Omental fat pad (tissue), 4 donors: ENCODE data around the gene RHD. TPM values are rescaled to one million over a fixed set of nuclear protein-coding genes. Genes with fewer than 3 reads are reported as not detected.
"Not testable (repeated sequence)": the region's sequence is repeated elsewhere in the genome, so short reads cannot be mapped to it uniquely, and the experiment has no call there.

Experiments
- ATAC-seq: fragments of 150-250 bp; one replicate; pipeline ENCODE4 v1.9.1; 2016; ENCODE audit warnings: mild to moderate bottlenecking, moderate library complexity; ENCODE audit not compliant: low FRiP score
- DNase-seq: peaks from one replicate; pipeline ENCODE4 v3.0.0-alpha.2; 2019; ENCODE audit warnings: low spot score
- total RNA-seq, 4 donors: library from RNA; depleted of rRNA; stranded (reverse); fragments of >200 nt; gene quantifications; one replicate each; pipeline ENCODE4 v1.1.0, GENCODE V29; 2016
- TF ChIP-seq, protein P1 (sequence below), 3 donors: fragments of 450-650 bp; IDR thresholded peaks; one replicate each; pipeline ENCODE4 v1.5.1; 2016 to 2017; ENCODE audit warnings: antibody characterized with exemption in 3 of 3, mild to moderate bottlenecking in 3 of 3, moderate library complexity in 2 of 3

RHD gene
- not detected for total RNA-seq

DNA sequence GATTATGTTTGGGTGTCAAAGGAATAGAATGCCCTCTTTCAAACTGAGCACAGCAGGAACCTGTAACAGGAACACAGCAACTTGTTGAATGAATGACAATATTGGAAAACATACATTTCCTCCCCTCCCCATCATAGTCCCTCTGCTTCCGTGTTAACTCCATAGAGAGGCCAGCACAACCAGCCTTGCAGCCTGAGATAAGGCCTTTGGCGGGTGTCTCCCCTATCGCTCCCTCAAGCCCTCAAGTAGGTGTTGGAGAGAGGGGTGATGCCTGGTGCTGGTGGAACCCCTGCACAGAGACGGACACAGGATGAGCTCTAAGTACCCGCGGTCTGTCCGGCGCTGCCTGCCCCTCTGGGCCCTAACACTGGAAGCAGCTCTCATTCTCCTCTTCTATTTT lies at the start of gene RHD:
Gene RHD (plus strand): TSS at position 272 of the 400 bp plus-strand sequence. CDS start 39 bp downstream, at position 311.
- not testable (repeated sequence) for ATAC-seq, DNase-seq

DNA sequence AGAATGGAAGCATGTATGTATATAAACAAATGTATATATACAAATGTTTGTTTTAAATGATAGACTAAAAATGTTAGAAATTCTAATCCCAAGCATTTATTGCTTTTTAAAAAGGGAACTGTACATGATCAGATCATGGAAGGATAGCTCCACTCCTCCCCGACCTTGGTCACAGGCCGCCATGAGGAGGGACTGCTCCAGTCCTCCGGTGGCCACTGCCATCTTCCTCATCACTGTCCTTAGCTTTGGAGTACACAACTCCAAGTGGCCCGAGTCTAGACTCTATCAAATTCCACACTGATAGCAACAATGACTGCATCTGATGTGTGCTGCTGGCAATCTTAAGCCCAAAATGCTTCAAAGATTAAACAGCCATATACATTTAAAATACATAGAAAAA lies 49.7 kb upstream of the RHD start:
- ATAC-seq (no peak), DNase-seq (no peak)
- TF ChIP-seq, protein P1, sequence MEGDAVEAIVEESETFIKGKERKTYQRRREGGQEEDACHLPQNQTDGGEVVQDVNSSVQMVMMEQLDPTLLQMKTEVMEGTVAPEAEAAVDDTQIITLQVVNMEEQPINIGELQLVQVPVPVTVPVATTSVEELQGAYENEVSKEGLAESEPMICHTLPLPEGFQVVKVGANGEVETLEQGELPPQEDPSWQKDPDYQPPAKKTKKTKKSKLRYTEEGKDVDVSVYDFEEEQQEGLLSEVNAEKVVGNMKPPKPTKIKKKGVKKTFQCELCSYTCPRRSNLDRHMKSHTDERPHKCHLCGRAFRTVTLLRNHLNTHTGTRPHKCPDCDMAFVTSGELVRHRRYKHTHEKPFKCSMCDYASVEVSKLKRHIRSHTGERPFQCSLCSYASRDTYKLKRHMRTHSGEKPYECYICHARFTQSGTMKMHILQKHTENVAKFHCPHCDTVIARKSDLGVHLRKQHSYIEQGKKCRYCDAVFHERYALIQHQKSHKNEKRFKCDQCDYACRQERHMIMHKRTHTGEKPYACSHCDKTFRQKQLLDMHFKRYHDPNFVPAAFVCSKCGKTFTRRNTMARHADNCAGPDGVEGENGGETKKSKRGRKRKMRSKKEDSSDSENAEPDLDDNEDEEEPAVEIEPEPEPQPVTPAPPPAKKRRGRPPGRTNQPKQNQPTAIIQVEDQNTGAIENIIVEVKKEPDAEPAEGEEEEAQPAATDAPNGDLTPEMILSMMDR (IDR thresholded peaks at IDR 0.05) = no peak

DNA sequence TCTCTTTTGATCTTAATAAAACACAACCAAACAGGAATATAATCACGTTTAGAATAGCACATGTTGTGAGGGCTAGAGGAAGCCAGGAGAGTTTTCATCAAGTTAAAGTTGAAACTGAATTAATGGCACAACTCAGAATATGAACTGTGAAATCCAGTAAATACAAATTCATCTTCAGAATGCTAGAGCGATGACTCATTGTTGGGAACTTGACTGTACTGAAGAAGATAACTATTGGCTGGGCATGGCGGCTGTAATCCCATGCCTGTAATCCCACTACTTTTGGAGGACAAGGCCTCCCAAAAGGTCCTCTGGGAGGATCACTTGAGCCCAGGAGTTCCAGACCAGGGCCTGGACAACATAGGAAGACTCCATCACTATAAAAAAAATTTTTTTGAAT lies 48.8 kb upstream of the RHD start:
- TF ChIP-seq, protein P1 (IDR thresholded peaks at IDR 0.05) = no peak
- ATAC-seq (no peak), DNase-seq (no peak)

DNA sequence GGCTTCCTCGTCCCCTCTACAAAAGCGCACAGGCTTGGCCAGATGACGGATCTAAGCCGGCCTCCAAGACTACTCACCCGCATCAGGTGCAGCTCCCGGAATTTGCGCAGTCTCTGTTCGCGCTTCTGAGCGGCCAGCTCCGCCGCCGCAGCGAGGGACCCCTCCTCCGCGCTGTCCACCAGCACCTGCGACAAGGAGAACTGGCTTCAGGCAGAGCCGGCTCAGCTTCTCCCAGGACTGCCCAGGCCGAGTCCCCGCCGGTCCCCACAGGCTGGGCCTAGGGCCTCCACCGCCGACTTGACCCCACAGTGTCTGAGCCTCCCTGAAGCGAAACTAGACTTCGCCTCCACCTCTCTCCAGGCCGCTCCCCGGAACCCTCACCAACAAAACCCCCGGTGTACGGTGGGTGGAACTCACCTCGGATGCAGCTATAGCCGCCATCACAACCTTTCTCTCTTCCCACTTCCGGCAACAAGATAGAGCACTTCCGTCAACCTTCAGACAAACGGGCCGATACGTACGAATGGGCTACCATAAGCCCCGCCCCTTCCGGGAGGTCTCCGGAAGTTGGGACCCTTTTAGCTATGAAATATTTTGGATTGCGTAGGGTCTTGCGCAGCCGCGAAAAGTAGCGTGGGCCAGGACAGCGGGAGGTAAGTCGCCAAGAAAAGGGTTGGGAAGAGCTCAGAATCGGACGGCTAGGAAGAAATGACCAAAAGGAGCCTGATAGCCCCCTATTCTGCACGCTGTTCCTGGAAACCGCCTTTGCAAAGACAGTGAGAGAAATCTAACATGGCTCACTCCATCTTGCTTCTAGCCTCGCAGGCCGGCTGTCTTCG lies 40.1 kb upstream of the RHD start, which contains the start of gene SYF2:
Gene SYF2 (minus strand): TSS at position 476 of the 839 bp plus-strand sequence. CDS start 35 bp downstream, at position 441.
- TF ChIP-seq, protein P1 (IDR thresholded peaks at IDR 0.05) = no peak
- DNase-seq (peak; percentile 89), ATAC-seq (peak; percentile 90)

DNA sequence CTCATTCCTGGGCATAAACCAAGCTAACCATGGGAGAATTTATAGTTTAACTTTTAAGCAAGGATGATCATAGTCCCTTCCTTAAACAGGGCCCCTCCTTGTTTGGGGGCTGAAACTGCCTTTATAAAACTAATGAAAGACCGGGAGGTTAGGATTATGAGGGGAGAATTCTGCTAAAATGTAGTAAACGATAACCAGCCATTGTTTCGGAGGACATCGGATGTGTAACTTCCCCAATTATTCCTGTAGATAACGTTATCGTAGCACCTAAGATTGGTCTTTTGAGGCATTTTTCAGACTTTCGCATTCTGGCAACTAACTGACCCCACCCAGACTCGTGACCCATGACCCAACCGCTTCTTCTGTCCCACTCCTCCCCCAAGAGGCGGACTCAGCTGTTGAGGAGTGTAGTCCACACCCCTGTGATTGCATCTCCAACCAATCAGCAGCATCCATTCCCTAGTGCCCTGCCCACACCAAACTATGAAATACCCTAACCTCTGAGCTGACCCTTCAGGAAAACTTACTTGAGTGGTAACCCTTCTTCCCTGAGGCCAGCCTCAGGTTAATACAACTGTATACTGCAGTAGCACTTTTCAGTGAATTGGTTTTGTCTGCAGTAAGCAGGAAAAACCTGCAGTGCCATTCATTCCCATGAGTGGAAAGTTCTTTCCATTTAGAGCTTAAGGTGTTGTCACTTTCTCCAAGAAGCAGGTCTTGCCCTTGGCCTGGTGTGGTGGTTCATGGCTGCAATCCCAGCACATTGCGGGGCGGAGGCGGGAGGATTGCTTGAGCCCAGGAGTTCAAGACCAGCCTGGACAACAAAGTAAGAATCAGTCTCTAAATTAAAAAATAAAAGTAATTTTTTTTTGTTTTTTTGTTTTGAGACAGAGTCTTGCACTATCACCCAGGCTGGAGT lies 39.2 kb upstream of the RHD start:
- ATAC-seq = peak; percentile 92
- TF ChIP-seq, protein P1 (IDR thresholded peaks at IDR 0.05) = no peak
- DNase-seq = peak; percentile 81

DNA sequence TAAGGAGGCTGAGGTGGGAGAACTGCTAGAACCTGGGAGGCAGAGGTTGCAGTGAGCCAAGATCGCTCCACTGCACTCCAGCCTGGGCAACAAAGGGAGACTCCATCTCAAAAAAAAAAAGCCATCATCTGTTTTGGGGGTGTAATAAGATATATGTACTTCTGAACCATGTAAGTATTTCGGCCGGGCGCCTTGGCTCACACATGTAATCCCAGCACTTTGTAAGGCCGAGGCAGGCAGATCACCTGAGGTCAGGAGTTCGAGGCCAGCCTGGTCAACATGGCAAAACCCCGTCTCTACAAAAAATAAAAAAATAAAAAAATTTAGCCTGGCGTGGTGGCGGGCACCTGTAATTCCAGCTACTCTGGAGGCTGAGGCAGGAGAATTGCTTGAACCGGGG lies 36.9 kb upstream of the RHD start:
- not testable (repeated sequence) for DNase-seq, ATAC-seq

DNA sequence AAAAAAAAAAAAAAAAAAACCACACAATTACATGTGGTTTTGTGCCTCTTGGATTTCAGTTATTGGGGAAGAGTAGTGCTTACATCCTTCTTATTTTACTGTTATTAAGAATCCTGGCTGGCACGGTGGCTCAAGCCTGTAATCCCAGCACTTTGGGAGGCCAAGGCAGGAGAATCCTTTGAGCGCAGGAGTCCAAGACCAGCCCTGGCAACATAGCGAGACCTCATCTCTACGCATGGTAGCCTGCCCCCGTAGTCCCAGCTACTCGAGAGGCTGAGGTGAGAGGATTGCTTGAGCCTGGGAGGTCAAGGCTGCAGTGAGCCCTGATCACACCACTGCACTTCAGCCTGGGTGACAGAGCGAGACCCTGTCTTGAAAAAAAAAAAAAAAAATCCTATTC lies 36.0 kb upstream of the RHD start:
- not testable (repeated sequence) for DNase-seq, ATAC-seq

DNA sequence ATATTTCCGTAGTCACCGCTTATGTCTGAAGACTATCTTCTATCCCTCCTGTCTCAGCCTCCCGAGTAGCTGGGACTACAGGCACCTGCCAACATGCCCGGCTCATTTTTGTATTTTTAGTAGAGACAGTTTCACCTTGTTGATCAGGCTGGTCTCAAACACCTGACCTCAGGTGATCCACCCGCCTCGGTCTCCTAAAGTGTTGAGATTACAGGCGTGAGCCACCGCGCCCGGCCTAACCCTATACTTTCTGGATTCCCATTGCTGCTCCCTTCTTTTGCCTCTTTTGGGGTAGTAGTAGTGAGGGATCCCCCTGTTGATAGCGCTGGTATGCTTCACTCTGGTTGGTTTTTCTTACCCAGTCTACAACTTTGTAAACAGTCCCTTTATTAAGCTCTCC lies 34.3 kb upstream of the RHD start:
- no peak for DNase-seq
- no peak for ATAC-seq
- TF ChIP-seq, protein P1 (IDR thresholded peaks at IDR 0.05) = no peak
